ENCODE data around the gene FOXRED2. TPM values are rescaled to one million over a fixed set of nuclear protein-coding genes. Genes with fewer than 3 reads are reported as not detected.

Gene FOXRED2
- total RNA-seq, 2 experiments from 2014 or later, result 19.0 to 20.3 TPM

- ATAC-seq (no peak), DNase-seq (no peak)
- H3K9me3 Mint-ChIP-seq (ENCODE audit: insufficient read depth), result no peaks in the 10 kb centered on the region
- H3K4me1 Mint-ChIP-seq (ENCODE audit: low read depth), result no peaks in the 10 kb centered on the region
- peaks cover 70% of the 10 kb centered on the region for H3K36me3 Mint-ChIP-seq (ENCODE audit: low read depth)
- CTCF ChIA-PET, result no interaction called here
- no peaks in the 10 kb centered on the region for H3K27me3 Mint-ChIP-seq (ENCODE audit: low read depth)
- no peak overlapping the region for H3K4me3 Mint-ChIP-seq
- no peak overlapping the region for H3K27ac Mint-ChIP-seq
- POLR2A ChIA-PET, result interaction anchor here (1.1 kb wide), 1 partner anchor 8 kb away, joined by 3 read pairs; no protein-coding TSS in a partner anchor
Measured at GRCh38 chr22:36512991-36513390, 6.2 kb upstream of the FOXRED2 start.

GRCh38 chr22:36512333-36512732 lies 5.5 kb upstream of the FOXRED2 start:
- Mint-ChIP-seq H3K27me3 (ENCODE audit: low read depth) (no peaks in the 10 kb centered on the region), H3K4me1 (ENCODE audit: low read depth) (peaks cover 4% of the 10 kb centered on the region), H3K4me3 (no peak overlapping the region), H3K27ac (no peak overlapping the region), H3K36me3 (ENCODE audit: low read depth) (peaks cover 67% of the 10 kb centered on the region), H3K9me3 (ENCODE audit: insufficient read depth) (no peaks in the 10 kb centered on the region)
- ATAC-seq (no peak), DNase-seq (no peak)
- POLR2A ChIA-PET, result interaction anchor here (1.1 kb wide), 1 partner anchor 9 kb away, joined by 3 read pairs; no protein-coding TSS in a partner anchor
- CTCF ChIA-PET, result no interaction called here

GRCh38 chr22:36510966-36511881 lies 4.4 kb upstream of the FOXRED2 start:
- no peak overlapping the region for H3K4me3 Mint-ChIP-seq
- no peaks in the 10 kb centered on the region for H3K9me3 Mint-ChIP-seq (ENCODE audit: insufficient read depth)
- H3K4me1 Mint-ChIP-seq (ENCODE audit: low read depth), result peaks cover 7% of the 10 kb centered on the region
- ATAC-seq (no peak), DNase-seq (peak; percentile 58)
- POLR2A ChIA-PET, result interaction anchor here (0.6 to 1.9 kb wide), 4 partner anchors 9 to 133 kb away, joined by 3 to 10 read pairs (median 4); partner anchors contain the start of genes EIF3D and TXN2
- no peaks in the 10 kb centered on the region for H3K27me3 Mint-ChIP-seq (ENCODE audit: low read depth)
- peaks cover 56% of the 10 kb centered on the region for H3K36me3 Mint-ChIP-seq (ENCODE audit: low read depth)
- peak overlapping the region; percentile 43 for H3K27ac Mint-ChIP-seq
- CTCF ChIA-PET, result interaction anchor here (0.8 to 2.0 kb wide), 13 partner anchors 10 to 348 kb away, joined by 3 to 13 read pairs (median 5); partner anchors contain the start of genes EIF3D and IFT27

- DNase-seq (no peak), ATAC-seq (no peak)
- Mint-ChIP-seq H3K27me3 (ENCODE audit: low read depth) (no peaks in the 10 kb centered on the region), H3K9me3 (ENCODE audit: insufficient read depth) (no peaks in the 10 kb centered on the region), H3K27ac (no peak overlapping the region), H3K4me1 (ENCODE audit: low read depth) (peaks cover 12% of the 10 kb centered on the region), H3K36me3 (ENCODE audit: low read depth) (peaks cover 49% of the 10 kb centered on the region), H3K4me3 (no peak overlapping the region)
- POLR2A ChIA-PET, result interaction anchor here (0.6 to 1.9 kb wide), 4 partner anchors 10 to 132 kb away, joined by 3 to 10 read pairs (median 4); partner anchors contain the start of genes EIF3D and TXN2
- CTCF ChIA-PET, result interaction anchor here (0.8 to 2.0 kb wide), 11 partner anchors 11 to 347 kb away, joined by 3 to 13 read pairs (median 4); partner anchors contain the start of genes EIF3D and IFT27
Measured at GRCh38 chr22:36510384-36510783, 3.5 kb upstream of the FOXRED2 start.

GRCh38 chr22:36507518-36508010 lies 724 bp upstream of the FOXRED2 start:
- POLR2A ChIA-PET, result interaction anchor here (0.7 to 1.5 kb wide), 7 partner anchors 10 to 37 kb away, joined by 3 to 13 read pairs (median 4); partner anchors contain the start of genes EIF3D and TXN2
- ATAC-seq, result no peak
- H3K27ac Mint-ChIP-seq, result peak overlapping the region; percentile 13

GRCh38 chr22:36505998-36506635 lies 723 bp downstream of the FOXRED2 start:
- ATAC-seq (no peak), DNase-seq (no peak)
- Mint-ChIP-seq H3K36me3 (ENCODE audit: low read depth) (peaks cover 25% of the 10 kb centered on the region), H3K4me3 (peak overlapping the region; percentile 66), H3K27ac (peak overlapping the region; percentile 72), H3K9me3 (ENCODE audit: insufficient read depth) (no peaks in the 10 kb centered on the region), H3K27me3 (ENCODE audit: low read depth) (no peaks in the 10 kb centered on the region), H3K4me1 (ENCODE audit: low read depth) (peaks cover 20% of the 10 kb centered on the region)
- ChIA-PET POLR2A (no interaction called here), CTCF (interaction anchor here (0.9 to 2.5 kb wide), 3 partner anchors 19 to 228 kb away, joined by 3 to 9 read pairs (median 4); no protein-coding TSS in a partner anchor)

More at GRCh38 chr22:36507518-36508010, 724 bp upstream of the FOXRED2 start:
- H3K4me1 Mint-ChIP-seq (ENCODE audit: low read depth), result peaks cover 20% of the 10 kb centered on the region
- H3K36me3 Mint-ChIP-seq (ENCODE audit: low read depth), result peaks cover 37% of the 10 kb centered on the region
- CTCF ChIA-PET, result interaction anchor here (0.8 to 1.1 kb wide), 3 partner anchors 20 to 269 kb away, joined by 3 to 4 read pairs (median 3); partner anchors contain the start of gene IFT27
- no peaks in the 10 kb centered on the region for H3K9me3 Mint-ChIP-seq (ENCODE audit: insufficient read depth)
- peak overlapping the region; percentile 66 for H3K4me3 Mint-ChIP-seq
- DNase-seq, result no peak
- no peaks in the 10 kb centered on the region for H3K27me3 Mint-ChIP-seq (ENCODE audit: low read depth)

GRCh38 chr22:36497910-36498665 lies 8.8 kb downstream of the FOXRED2 start:
- Mint-ChIP-seq H3K27ac (no peak overlapping the region), H3K9me3 (ENCODE audit: insufficient read depth) (no peaks in the 10 kb centered on the region), H3K4me3 (no peak overlapping the region), H3K36me3 (ENCODE audit: low read depth) (peaks cover 10% of the 10 kb centered on the region), H3K27me3 (ENCODE audit: low read depth) (no peaks in the 10 kb centered on the region), H3K4me1 (ENCODE audit: low read depth) (peaks cover 7% of the 10 kb centered on the region)
- CTCF ChIA-PET, result interaction anchor here (2.4 kb wide), 1 partner anchor 11 kb away, joined by 6 read pairs; no protein-coding TSS in a partner anchor
- no peak for DNase-seq
- no peak for ATAC-seq
- POLR2A ChIA-PET, result no interaction called here

- no peaks in the 10 kb centered on the region for H3K27me3 Mint-ChIP-seq (ENCODE audit: low read depth)
- no peak overlapping the region for H3K4me3 Mint-ChIP-seq
- ChIA-PET CTCF (interaction anchor here (0.6 to 2.0 kb wide), 5 partner anchors 11 to 192 kb away, joined by 3 to 6 read pairs (median 4); no protein-coding TSS in a partner anchor), POLR2A (interaction anchor here (0.6 to 2.0 kb wide), 2 partner anchors 12 to 291 kb away, joined by 3 to 6 read pairs; partner anchors contain the start of gene TXN2)
- H3K4me1 Mint-ChIP-seq (ENCODE audit: low read depth), result peaks cover 7% of the 10 kb centered on the region
- H3K9me3 Mint-ChIP-seq (ENCODE audit: insufficient read depth), result no peaks in the 10 kb centered on the region
- ATAC-seq, result peak; percentile 33
- DNase-seq, result no peak
- H3K36me3 Mint-ChIP-seq (ENCODE audit: low read depth), result peaks cover 20% of the 10 kb centered on the region
- H3K27ac Mint-ChIP-seq, result peak overlapping the region; percentile 52
Measured at GRCh38 chr22:36493690-36494110, 13.1 kb downstream of the FOXRED2 start.

GRCh38 chr22:36492109-36492508 lies 14.7 kb downstream of the FOXRED2 start:
- ChIA-PET CTCF (interaction anchor here (1.3 kb wide), 1 partner anchor 22 kb away, joined by 3 read pairs; no protein-coding TSS in a partner anchor), POLR2A (interaction anchor here (2.0 kb wide), 1 partner anchor 10 kb away, joined by 6 read pairs; the partner anchor contains the start of gene TXN2)
- peaks cover 5% of the 10 kb centered on the region for H3K9me3 Mint-ChIP-seq (ENCODE audit: insufficient read depth)
- DNase-seq, result no peak
- ATAC-seq, result no peak
- H3K27me3 Mint-ChIP-seq (ENCODE audit: low read depth), result no peaks in the 10 kb centered on the region
- H3K4me3 Mint-ChIP-seq, result no peak overlapping the region
- peaks cover 7% of the 10 kb centered on the region for H3K4me1 Mint-ChIP-seq (ENCODE audit: low read depth)
- peak overlapping the region; percentile 62 for H3K27ac Mint-ChIP-seq
- peaks cover 26% of the 10 kb centered on the region for H3K36me3 Mint-ChIP-seq (ENCODE audit: low read depth)

- ChIA-PET CTCF (interaction anchor here (0.6 to 1.3 kb wide), 2 partner anchors 21 to 37 kb away, joined by 3 read pairs; no protein-coding TSS in a partner anchor), POLR2A (no interaction called here)
- Mint-ChIP-seq H3K27ac (no peak overlapping the region), H3K4me1 (ENCODE audit: low read depth) (peaks cover 7% of the 10 kb centered on the region), H3K36me3 (ENCODE audit: low read depth) (peaks cover 30% of the 10 kb centered on the region), H3K4me3 (no peak overlapping the region), H3K9me3 (ENCODE audit: insufficient read depth) (peaks cover 8% of the 10 kb centered on the region), H3K27me3 (ENCODE audit: low read depth) (no peaks in the 10 kb centered on the region)
- ATAC-seq (no peak), DNase-seq (no peak)
Measured at GRCh38 chr22:36491155-36491554, 15.7 kb downstream of the FOXRED2 start.
